Epithelial cell of esophagus (primary cell): ENCODE data around the gene PNMA8C.
A peak's percentile ranks its signal among the peaks of the same experiment; 100 is the strongest.

Experiments
- DNase-seq: peaks from one replicate; pipeline ENCODE4 v3.0.0; 2010; ENCODE audit warnings: low read depth
- H3K4me3 ChIP-seq: 2 replicates; pipeline ENCODE4 v1.5.1; 2011; ENCODE audit warnings: mild to moderate bottlenecking, low read length, control low read depth
- CTCF ChIP-seq: IDR thresholded peaks from 2 replicates; pipeline ENCODE4 v1.5.1; 2011; ENCODE audit warnings: low read depth, mild to moderate bottlenecking, low read length, control low read depth, inconsistent platforms; ENCODE audit not compliant: insufficient read depth; ENCODE audit errors: missing control alignments

The PNMA8C gene

GRCh38 chr19:46470376-46470775, 41.6 kb upstream of the PNMA8C start:
- DNase-seq, result no peak
- no peak overlapping the region for H3K4me3 ChIP-seq
- no peak for TF ChIP-seq CTCF

GRCh38 chr19:46469541-46470185, 40.9 kb upstream of the PNMA8C start:
- TF ChIP-seq CTCF, result no peak
- no peak for DNase-seq
- H3K4me3 ChIP-seq, result no peak overlapping the region

- no peak overlapping the region for H3K4me3 ChIP-seq
- DNase-seq, result peak; percentile 93
- no peak for TF ChIP-seq CTCF
Measured at GRCh38 chr19:46466536-46467196, 37.9 kb upstream of the PNMA8C start.

- H3K4me3 ChIP-seq, result no peak overlapping the region
- TF ChIP-seq CTCF, result no peak
- DNase-seq, result no peak
Measured at GRCh38 chr19:46463516-46463915, 34.8 kb upstream of the PNMA8C start.

GRCh38 chr19:46461537-46461936, 32.8 kb upstream of the PNMA8C start:
- TF ChIP-seq CTCF, result no peak
- DNase-seq, result peak; percentile 99
- no peak overlapping the region for H3K4me3 ChIP-seq

- no peak overlapping the region for H3K4me3 ChIP-seq
- TF ChIP-seq CTCF, result no peak
- peak; percentile 92 for DNase-seq
Measured at GRCh38 chr19:46460981-46461380, 32.2 kb upstream of the PNMA8C start.

- no peak for TF ChIP-seq CTCF
- no peak for DNase-seq
- H3K4me3 ChIP-seq, result no peak overlapping the region
Measured at GRCh38 chr19:46460055-46460454, 31.3 kb upstream of the PNMA8C start.
